Lung (tissue), 12 donors: ENCODE results near the gene TMEM218. TPM values are rescaled to one million over a fixed set of nuclear protein-coding genes. Genes with fewer than 3 reads are reported as not detected.

Experiments
- ATAC-seq: fragments of 200-7000 bp; cut with Tn5 transposase; one replicate; pipeline ENCODE4 v1.9.1; 2020; ENCODE audit warnings: moderate number of reproducible peaks; ENCODE audit not compliant: insufficient read depth, low FRiP score
- DNase-seq, 3 donors: peaks; one replicate each; pipeline ENCODE4 v3.0.0-alpha.2; 2013 to 2017
- H3K27ac ChIP-seq, 2 donors: one replicate each; pipeline ENCODE4 v1.5.1; 2013; ENCODE audit warnings: mild to moderate bottlenecking in 2 of 2, moderate library complexity in 2 of 2, control low read depth in 1 of 2, inconsistent platforms in 1 of 2, low read depth in 1 of 2, low read length in 1 of 2
- H3K27me3 ChIP-seq, 3 donors: one replicate each; pipeline ENCODE4 v1.5.1; 2013; ENCODE audit warnings: low read length in 2 of 3; ENCODE audit not compliant: control insufficient read depth in 3 of 3, insufficient read depth in 3 of 3
- H3K36me3 ChIP-seq, 4 donors: one replicate each; pipeline ENCODE4 v1.5.1; 2013; ENCODE audit warnings: low read length in 4 of 4, mild to moderate bottlenecking in 1 of 4, moderate library complexity in 1 of 4; ENCODE audit not compliant: control insufficient read depth in 4 of 4, insufficient read depth in 4 of 4
- H3K4me1 ChIP-seq, 5 donors: one replicate each; pipeline ENCODE4 v1.5.1; 2013; ENCODE audit warnings: low read length in 5 of 5, mild to moderate bottlenecking in 2 of 5, moderate library complexity in 1 of 5; ENCODE audit not compliant: control insufficient read depth in 5 of 5, insufficient read depth in 5 of 5
- H3K4me3 ChIP-seq: one replicate; pipeline ENCODE4 v1.5.1; 2013; ENCODE audit warnings: mild to moderate bottlenecking, control low read depth, moderate library complexity
- H3K9ac ChIP-seq, 2 donors: one replicate each; pipeline ENCODE4 v1.5.1; 2013; ENCODE audit warnings: low read length in 2 of 2, control low read depth in 1 of 2; ENCODE audit not compliant: insufficient read depth in 1 of 2
- H3K9me3 ChIP-seq, 4 donors: one replicate each; pipeline ENCODE4 v1.5.1; 2013; ENCODE audit warnings: low read length in 3 of 4, mild to moderate bottlenecking in 1 of 4, moderate library complexity in 1 of 4; ENCODE audit not compliant: control insufficient read depth in 4 of 4, insufficient read depth in 3 of 4
- WGBS, 2 donors: extraction: QIAGEN DNeasy Blood & Tissue Kit; methylation state at CpG; one replicate each; pipeline ENCODE4 v1.1.7; 2013; 5-methylcytosine and 5-hydroxymethylcytosine counted together
- polyA plus RNA-seq, 2 donors: library from polyadenylated mRNA; stranded (reverse); fragments of 200-250 nt; gene quantifications; one replicate each; pipeline ENCODE4 v1.2.1, GENCODE V29; 2013
- total RNA-seq, 2 donors: library from RNA; depleted of rRNA in 1 of 2; stranded (reverse); fragments of >200 nt in 1 of 2; gene quantifications; one replicate each; pipeline ENCODE4 v1.2.1, GENCODE V29; 2014 to 2021
- TF ChIP-seq, protein P1 (sequence below): IDR thresholded peaks from 2 replicates; pipeline ENCODE4 v1.5.1; 2012; ENCODE audit warnings: mild to moderate bottlenecking; ENCODE audit errors: control extremely low read depth, extremely low read depth
- donor health status: control.
- donor health status: control.
- donor health status: Bipolar disorder and iron deficiency.
- donor health status: healthy.
- donor health status: DM: yes; HTN: yes; CAD: no.

TMEM218 gene
- total and polyA plus RNA-seq, 4 donors = 23.3 to 39.9 (median 27.4) TPM

GRCh38 chr11:125062218-125062930 is 49.1 kb downstream of the TMEM218 start:
- ATAC-seq = no peak
- no peak for DNase-seq

DNA sequence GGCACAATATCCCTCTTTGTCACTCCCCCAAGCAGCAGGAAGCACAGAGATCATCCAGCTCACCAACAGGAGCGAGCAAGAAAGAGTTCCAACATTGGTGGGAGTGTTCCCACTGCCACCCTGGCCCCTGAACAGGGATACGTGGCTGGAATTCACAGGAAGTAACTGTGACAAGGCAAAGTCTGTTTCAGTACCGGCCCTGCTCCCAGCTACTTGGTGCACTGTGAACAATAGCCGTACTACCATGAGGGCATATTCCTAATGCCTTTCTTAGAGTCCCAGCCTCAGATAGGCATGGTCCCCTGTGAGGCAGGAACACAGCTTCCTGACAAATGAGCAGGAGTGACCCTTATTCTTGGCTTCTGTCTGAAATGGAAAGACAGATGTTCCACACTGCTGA is 50.1 kb downstream of the TMEM218 start:
- Histone ChIP-seq H3K4me1 (peaks cover 0 to 9% (median 0%) of the 10 kb centered on the region in 5 donors), H3K9ac (no peak overlapping the region), H3K4me3 (no peak overlapping the region), H3K27ac (no peak overlapping the region), H3K9me3 (no peaks in the 10 kb centered on the region), H3K36me3 (no peaks in the 10 kb centered on the region), H3K27me3 (peaks cover 0 to 31% (median 23%) of the 10 kb centered on the region in 3 donors)
- DNase-seq (no peak), ATAC-seq (no peak)
- TF ChIP-seq, protein P1, sequence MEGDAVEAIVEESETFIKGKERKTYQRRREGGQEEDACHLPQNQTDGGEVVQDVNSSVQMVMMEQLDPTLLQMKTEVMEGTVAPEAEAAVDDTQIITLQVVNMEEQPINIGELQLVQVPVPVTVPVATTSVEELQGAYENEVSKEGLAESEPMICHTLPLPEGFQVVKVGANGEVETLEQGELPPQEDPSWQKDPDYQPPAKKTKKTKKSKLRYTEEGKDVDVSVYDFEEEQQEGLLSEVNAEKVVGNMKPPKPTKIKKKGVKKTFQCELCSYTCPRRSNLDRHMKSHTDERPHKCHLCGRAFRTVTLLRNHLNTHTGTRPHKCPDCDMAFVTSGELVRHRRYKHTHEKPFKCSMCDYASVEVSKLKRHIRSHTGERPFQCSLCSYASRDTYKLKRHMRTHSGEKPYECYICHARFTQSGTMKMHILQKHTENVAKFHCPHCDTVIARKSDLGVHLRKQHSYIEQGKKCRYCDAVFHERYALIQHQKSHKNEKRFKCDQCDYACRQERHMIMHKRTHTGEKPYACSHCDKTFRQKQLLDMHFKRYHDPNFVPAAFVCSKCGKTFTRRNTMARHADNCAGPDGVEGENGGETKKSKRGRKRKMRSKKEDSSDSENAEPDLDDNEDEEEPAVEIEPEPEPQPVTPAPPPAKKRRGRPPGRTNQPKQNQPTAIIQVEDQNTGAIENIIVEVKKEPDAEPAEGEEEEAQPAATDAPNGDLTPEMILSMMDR = no peak
- 75 to 77% methylated on average over 4 of the region's 4 CpGs for whole genome bisulfite sequencing, 2 donors

More at GRCh38 chr11:125062218-125062930, 49.1 kb downstream of the TMEM218 start:
- Histone ChIP-seq H3K9me3 (no peaks in the 10 kb centered on the region), H3K9ac (peak overlapping the region in 1 of 2 donors; percentile 55), H3K36me3 (no peaks in the 10 kb centered on the region), H3K27ac (peak overlapping the region in 1 of 2 donors; percentile 71), H3K4me3 (peak overlapping the region; percentile 61), H3K27me3 (peaks cover 0 to 32% (median 23%) of the 10 kb centered on the region in 3 donors), H3K4me1 (peaks cover 0 to 9% (median 0%) of the 10 kb centered on the region in 5 donors)
- TF ChIP-seq, protein P1 = no peak
- WGBS, 2 donors = 50% methylated on average over 18 to 19 of the region's 19 CpGs

DNA sequence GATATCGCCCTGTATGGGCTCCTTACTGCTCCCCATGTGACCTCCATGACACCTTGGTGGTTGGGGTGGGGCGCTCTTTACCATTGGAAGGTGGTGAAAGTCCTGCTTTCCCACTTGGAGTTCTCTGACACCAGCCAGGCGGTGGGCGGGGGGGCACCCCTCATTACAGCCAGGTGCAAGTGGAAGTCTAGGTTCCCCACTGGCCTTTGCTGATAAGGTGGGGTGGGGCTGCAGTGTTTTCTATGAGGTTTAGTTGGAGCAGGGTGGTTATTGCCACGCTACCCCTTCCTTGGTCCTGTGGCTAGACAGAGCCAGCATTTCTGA is 53.8 kb downstream of the TMEM218 start:
- TF ChIP-seq, protein P1 = no peak
- Histone ChIP-seq H3K9ac (no peak overlapping the region), H3K4me3 (no peak overlapping the region), H3K36me3 (no peaks in the 10 kb centered on the region), H3K27ac (no peak overlapping the region), H3K4me1 (no peaks in the 10 kb centered on the region), H3K27me3 (peaks cover 0 to 11% (median 0%) of the 10 kb centered on the region in 3 donors), H3K9me3 (no peaks in the 10 kb centered on the region)
- no peak for DNase-seq
- no peak for ATAC-seq
- WGBS, 2 donors = 95 to 97% methylated on average over 5 of the region's 5 CpGs
